ENCODE results near the gene NRXN2.
"Not testable (repeated sequence)": the region's sequence is repeated elsewhere in the genome, so short reads cannot be mapped to it uniquely, and the experiment has no call there.

The NRXN2 gene

GRCh38 chr11:64719406-64719805, 3.6 kb downstream of the NRXN2 start:
- peak; percentile 29 for DNase-seq

GRCh38 chr11:64718780-64719124, 4.2 kb downstream of the NRXN2 start:
- DNase-seq, result no peak

DNA sequence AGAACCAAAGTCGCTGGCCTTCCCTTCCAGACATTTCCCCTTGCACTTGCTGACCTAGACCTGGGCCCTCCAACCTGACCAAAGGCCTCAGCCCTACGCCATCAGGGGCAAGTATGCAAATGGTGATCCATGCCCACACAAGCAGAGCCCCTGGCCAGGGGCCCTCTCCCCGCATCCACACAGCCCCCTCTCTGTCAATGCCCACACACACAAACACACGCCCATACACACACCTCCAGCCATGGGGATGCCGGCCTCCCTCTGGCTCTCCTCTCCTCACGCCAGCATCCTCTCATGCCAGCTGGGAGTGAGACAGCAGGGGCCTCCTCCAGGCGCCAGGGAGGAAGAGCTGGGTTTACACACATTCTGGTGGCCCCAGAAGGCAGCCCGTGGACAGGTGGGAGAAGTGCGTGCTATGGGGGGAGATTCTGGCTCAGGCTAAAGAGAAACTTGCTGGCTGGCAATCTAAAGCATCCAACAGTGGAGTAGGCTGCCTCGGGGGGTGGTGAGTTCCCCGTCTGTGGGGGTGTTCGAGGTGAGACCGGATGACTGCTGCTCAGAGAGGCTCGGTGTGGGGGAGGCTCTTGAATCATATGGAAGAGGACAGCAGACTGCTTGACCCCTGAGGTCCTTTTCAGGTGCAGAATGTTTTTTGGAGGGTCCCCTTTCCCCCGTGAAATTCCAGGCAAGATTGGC, 4.8 kb downstream of the NRXN2 start:
- peak; percentile 45 for DNase-seq

- DNase-seq, result peak; percentile 41
These were observed 5.8 kb downstream of the NRXN2 start for GRCh38 chr11:64717268-64717578.

DNA sequence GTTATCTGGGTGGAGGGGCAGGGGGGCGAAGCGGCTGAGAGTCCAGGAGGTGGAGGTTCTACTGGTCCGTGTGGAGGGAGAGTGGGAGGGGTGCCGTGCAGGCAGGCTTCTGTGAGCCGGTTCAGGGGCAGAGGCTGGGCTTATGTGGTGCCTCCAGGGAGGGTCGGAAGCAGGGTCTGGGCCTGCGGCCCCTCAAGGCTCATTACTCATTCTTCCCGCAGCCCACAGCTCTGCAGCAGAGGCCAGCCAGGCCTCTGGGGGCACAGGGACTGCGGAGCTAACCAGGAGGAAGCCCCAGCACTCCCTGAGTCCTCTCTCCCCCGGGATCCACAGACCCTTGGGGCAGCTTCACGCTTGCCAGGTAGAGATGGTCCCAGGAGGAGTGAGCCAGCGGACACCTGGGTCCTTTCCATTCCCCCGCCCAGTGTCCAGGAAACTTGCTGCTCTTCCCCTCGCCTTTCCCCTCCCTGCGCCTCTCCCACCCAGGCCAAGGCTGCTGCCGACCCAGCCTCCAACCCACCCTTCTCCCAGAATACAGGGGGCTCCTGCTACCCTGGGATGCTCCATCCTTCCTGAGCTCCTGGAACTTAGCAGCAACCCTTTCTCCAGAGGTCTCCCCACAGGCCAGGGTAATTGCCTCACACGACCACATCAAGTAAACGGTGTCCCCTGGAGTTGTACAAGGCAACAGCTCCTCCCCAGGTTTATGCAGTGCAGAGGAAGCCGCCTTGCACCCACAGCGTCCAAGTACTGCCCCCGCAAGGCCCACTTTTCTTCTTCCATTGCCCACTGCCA, 6.3 kb downstream of the NRXN2 start:
- DNase-seq, result peak; percentile 49

GRCh38 chr11:64715756-64716472, 7.1 kb downstream of the NRXN2 start:
- no peak for DNase-seq

- DNase-seq, result no peak
These were observed 7.9 kb downstream of the NRXN2 start for GRCh38 chr11:64715110-64715509.

- no peak for DNase-seq
These were observed 8.3 kb downstream of the NRXN2 start for GRCh38 chr11:64714666-64715065.

GRCh38 chr11:64713781-64714363, 9.1 kb downstream of the NRXN2 start:
- peak; percentile 74 for DNase-seq

GRCh38 chr11:64713016-64713707, 9.8 kb downstream of the NRXN2 start:
- DNase-seq, result no peak

- DNase-seq, result no peak
These were observed 10.5 kb downstream of the NRXN2 start for GRCh38 chr11:64712430-64713015.

DNA sequence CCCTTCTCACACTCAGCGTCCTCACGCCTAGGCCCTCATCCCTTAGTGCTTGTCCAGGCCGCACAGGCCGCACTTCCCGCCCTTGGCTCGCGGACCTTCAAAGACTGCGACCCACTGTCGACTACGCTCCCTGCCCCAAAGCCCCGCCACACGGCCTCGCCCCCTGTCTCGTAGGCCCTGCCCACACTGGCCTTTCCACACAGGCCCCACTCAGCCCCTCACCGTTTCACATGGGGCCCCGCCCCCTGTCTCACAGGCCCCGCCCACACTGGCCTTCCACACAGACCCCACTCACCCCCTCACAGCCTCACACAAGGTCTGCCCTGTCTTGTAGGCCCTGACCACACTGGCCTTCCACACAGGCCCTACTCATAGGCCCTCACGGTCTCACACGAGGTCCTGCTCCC, 11.0 kb downstream of the NRXN2 start:
- no peak for DNase-seq

DNA sequence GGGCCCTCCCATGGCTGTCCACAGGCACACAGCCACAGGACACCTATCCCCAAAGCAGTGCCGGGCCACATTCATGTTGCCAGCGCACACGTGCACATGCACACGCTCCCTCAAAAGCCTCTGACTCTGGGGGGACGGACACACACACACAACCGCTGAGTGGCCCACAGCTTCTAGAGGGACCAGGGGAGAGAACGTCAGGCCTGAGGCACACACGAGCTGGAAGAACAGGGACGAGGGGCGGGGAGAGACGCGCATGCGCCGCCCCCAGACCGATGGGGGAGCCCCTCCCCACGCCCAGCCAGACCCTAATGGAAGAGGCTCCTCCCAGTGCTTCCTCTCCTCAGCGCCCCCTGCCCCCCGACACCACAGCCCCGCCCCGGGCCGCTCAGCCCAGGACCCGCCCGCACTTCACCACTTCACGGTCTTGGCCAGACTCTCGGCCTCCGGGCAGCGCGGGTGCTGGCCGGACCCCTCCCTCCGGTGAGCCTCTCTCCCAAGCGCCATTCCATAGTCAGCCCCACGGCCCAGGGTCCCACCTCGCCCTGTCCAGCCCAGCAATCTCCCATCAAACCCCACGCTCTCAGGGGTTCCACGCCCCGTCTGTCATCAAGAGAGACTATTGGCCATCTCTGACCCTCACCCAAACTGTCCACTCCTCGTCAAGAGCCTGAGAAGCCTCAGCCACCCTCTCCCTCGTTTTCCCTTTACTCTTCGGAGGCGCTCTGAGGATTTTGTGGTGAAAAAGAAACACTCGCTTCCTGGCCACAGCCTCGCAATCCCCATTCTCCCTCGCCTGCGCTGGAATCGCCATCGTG, 11.7 kb downstream of the NRXN2 start:
- DNase-seq, result no peak

GRCh38 chr11:64710418-64711137, 12.4 kb downstream of the NRXN2 start:
- no peak for DNase-seq

- DNase-seq, result no peak
These were observed 17.5 kb downstream of the NRXN2 start for GRCh38 chr11:64705501-64705900.

- no peak for DNase-seq
These were observed 19.9 kb downstream of the NRXN2 start for GRCh38 chr11:64703048-64703447.

DNA sequence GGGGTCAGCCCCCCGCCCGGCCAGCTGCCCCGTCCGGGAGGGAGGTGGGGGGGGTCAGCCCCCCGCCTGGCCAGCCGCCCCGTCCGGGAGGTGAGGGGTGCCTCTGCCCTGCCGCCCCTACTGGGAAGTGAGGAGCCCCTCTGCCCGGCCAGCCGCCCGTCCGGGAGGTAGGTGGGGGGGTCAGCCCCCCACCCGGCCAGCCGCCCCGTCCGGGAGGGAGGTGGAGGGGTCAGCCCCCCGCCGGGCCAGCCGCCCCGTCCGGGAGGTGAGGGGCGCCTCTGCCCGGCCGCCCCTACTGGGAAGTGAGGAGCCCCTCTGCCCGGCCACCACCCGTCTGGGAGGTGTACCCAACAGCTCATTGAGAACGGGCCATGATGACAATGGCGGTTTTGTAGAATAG, 21.0 kb downstream of the NRXN2 start:
- DNase-seq, result not testable (repeated sequence)

GRCh38 chr11:64698427-64698826, 24.6 kb downstream of the NRXN2 start:
- no peak for DNase-seq

DNA sequence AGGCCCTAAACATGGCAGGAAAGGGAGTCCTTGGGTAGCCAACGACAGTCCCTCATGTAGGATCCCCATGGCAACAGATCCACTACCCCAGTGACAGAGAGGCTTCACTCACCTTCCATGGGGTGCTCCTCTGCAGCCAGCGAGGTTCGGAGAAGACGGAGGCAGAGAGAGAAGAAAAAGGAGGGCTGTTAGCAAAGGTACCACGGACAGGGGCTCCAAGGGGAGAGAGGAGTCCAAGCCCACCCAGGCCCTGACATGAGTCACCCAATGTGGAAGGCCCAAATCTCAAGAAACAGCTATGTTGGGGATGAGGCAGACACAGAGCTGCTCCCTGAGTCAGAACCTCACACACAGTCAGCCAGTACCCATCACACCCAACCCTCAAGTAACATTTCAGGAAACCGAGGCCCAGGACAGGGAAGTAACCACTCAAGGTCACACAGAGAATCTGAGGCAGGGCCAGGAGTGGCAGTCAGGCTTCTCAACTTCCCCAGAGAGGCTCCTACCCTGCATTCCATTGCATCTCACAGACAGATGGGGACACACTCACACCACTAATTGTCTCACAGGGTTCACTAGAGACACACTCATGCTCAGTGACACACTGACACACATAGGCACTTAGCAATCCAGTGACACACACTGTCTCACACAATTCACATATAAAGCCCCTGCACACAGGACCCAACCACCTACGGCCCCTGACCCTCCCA, 25.2 kb downstream of the NRXN2 start:
- DNase-seq, result no peak

DNA sequence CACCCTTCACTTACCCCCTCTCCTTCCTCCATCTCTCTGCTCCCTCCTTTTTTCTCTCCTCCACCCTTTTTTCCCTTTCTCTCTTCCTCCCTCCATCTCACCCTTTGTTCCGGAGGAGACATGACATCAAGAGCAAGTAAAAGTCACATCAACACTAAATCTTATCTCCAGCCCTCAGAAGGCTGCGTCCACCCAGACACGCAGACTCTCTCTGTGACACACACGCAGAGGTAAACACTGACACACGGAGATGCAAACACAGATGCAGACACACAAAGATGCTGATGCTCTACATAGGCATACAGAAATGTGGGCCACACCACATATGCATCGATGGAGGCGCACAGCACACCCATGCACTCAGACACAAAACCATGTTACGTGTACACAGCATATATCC, 27.0 kb downstream of the NRXN2 start:
- DNase-seq, result no peak
